NCI-H2227 treated with DMSO at 0.1 percent for 48 hours (cell line): ENCODE measurements around the gene OR2V2.

Source experiments
- DNase-seq: peaks from one replicate; lab custom pipeline; 2025; lab: John Stamatoyannopoulos, UW

OR2V2 gene

DNA sequence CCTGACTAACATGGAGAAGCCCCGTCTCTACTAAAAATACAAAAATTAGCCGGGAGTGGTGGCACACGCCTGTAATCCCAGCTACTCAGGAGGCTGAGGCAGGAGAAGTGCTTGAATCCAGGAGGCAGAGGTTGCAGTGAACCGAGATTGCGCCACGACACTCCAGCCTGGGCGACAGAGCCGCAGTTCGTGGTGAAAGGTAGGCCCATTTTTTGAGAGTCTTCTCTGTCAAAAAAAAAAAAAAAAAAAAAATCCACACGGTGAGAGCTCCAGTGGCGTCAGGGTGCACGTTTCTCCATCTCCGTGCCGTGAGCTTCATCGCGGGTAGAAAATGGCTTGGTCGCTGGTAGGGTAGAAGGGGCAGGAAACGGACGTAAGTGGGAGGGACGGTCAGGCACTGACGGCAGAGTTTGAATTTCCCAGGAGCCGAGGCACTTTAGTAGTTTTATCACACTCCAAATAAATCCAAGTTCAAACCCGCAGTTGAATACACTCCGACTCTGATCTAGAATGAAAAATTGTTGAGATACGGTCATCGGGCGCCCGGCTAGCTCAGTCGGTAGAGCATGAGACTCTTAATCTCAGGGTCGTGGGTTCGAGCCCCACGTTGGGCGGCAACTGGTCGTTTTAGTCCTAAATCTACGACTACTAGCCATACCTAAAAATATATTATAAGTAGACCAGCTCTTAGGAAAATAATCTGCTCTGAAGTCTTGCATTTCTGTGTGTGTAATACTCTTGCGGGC is 60.0 kb downstream of the OR2V2 start:
- no peak for DNase-seq

DNA sequence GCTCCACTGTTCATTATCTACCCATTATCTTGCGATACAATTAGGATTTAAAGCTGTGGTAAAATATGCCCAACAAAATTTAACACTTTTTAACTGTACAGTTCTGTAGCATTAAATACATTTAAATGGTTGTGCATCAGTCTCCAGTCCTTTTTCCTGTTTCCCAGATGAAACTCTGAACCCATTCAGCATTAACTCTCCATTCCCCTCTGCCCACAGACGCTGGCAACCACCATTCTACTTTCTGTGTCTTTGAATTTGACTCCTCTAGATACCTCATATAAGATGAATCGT is 60.5 kb downstream of the OR2V2 start:
- no peak for DNase-seq
